Measurements from ENCODE around the gene PTPRD. TPM values are rescaled to one million over a fixed set of nuclear protein-coding genes. Genes with fewer than 3 reads are reported as not detected.

Gene PTPRD
- total and polyA plus RNA-seq, 2 of the 4 experiments (the other 2 are of a cell fraction): 0.07 to 0.18 TPM

- H3K56ac ChIP-seq (ENCODE audit: extremely low read depth, insufficient read depth, low read length): no peak overlapping the region
- no peak overlapping the region for H4K5ac ChIP-seq (ENCODE audit: low read depth, low read length)
- H3K4me1 ChIP-seq (ENCODE audit: control insufficient read depth, insufficient read depth, low read length): no peaks in the 10 kb centered on the region
- no peaks in the 10 kb centered on the region for H3K9me1 ChIP-seq (ENCODE audit: insufficient read depth, low read length)
- intact Hi-C loops (cut with micrococcal nuclease) (no loop called here), dilution Hi-C loops (cut with HindIII; ENCODE audit: low sequenced_read_pairs, unreplicated experiment) (no loop called here), in situ Hi-C loops (cut with MboI; ENCODE audit: low sequenced_read_pairs) (no loop called here)
- H4K8ac ChIP-seq (ENCODE audit: low read depth in 2 of 2, low read length in 2 of 2): no peak overlapping the region
- no peak overlapping the region for H3K9ac ChIP-seq (ENCODE audit: low read depth, low read length)
- no peaks in the 10 kb centered on the region for H3K27me3 ChIP-seq (ENCODE audit: control insufficient read depth, insufficient read depth, low read length)
- ChIA-PET CTCF (no interaction called here), POLR2A (ENCODE audit: unreplicated experiment) (no interaction called here)
- no CpG with 5 or more reads among the region's 3 CpGs for WGBS, 2 experiments (ENCODE audit: extremely low coverage in 2 of 2, insufficient read length in 1 of 2)
- no peak for DNase-seq
- H2AK5ac ChIP-seq (ENCODE audit: low read depth, low read length): no peak overlapping the region
- H3K79me1 ChIP-seq (ENCODE audit: low read depth in 1 of 2, low read length in 2 of 2): no peaks in the 10 kb centered on the region
- no peak overlapping the region for H3K4me3 ChIP-seq (ENCODE audit: insufficient read depth, low read depth, low read length)
- no peak overlapping the region for H3K18ac ChIP-seq (ENCODE audit: low read depth, low read length)
- no peak overlapping the region for H3K4ac ChIP-seq (ENCODE audit: low read depth, low read length)
- no peak overlapping the region for H2AK9ac ChIP-seq (replicated peaks; ENCODE audit: low read depth, low read length, poor library complexity)
- TF ChIP-seq MAFK (IDR thresholded peaks at IDR 0.05; ENCODE audit: low read depth, low read length) (no peak), MXI1 (IDR thresholded peaks at IDR 0.05; ENCODE audit: borderline replicate concordance, low read depth, low read length) (no peak), POLR2A (IDR thresholded peaks at IDR 0.05; ENCODE audit: low read depth, low read length) (no peak), SMC3 (IDR thresholded peaks at IDR 0.05; ENCODE audit: low read depth, low read length) (no peak), CHD1 (IDR thresholded peaks at IDR 0.05; ENCODE audit: low read depth, low read length) (no peak), BHLHE40 (IDR thresholded peaks at IDR 0.05; ENCODE audit: low read depth, low read length) (no peak), NFE2L2 (IDR thresholded peaks at IDR 0.05; ENCODE audit: low read depth, low read length) (no peak), RFX5 (IDR thresholded peaks at IDR 0.05; ENCODE audit: low read depth, low read length) (no peak), FOS (IDR thresholded peaks at IDR 0.05; ENCODE audit: low read depth, low read length) (no peak), RAD21 (IDR thresholded peaks at IDR 0.05; ENCODE audit: low read length) (no peak), CEBPB (IDR thresholded peaks at IDR 0.05; ENCODE audit: low read depth, low read length) (no peak), ELK1 (IDR thresholded peaks at IDR 0.05; ENCODE audit: borderline replicate concordance, low read depth, low read length) (no peak), RCOR1 (IDR thresholded peaks at IDR 0.05; ENCODE audit: insufficient replicate concordance, low read length) (no peak), MAZ (IDR thresholded peaks at IDR 0.05; ENCODE audit: borderline replicate concordance, low read depth, low read length) (no peak)
- TF ChIP-seq, protein P1, sequence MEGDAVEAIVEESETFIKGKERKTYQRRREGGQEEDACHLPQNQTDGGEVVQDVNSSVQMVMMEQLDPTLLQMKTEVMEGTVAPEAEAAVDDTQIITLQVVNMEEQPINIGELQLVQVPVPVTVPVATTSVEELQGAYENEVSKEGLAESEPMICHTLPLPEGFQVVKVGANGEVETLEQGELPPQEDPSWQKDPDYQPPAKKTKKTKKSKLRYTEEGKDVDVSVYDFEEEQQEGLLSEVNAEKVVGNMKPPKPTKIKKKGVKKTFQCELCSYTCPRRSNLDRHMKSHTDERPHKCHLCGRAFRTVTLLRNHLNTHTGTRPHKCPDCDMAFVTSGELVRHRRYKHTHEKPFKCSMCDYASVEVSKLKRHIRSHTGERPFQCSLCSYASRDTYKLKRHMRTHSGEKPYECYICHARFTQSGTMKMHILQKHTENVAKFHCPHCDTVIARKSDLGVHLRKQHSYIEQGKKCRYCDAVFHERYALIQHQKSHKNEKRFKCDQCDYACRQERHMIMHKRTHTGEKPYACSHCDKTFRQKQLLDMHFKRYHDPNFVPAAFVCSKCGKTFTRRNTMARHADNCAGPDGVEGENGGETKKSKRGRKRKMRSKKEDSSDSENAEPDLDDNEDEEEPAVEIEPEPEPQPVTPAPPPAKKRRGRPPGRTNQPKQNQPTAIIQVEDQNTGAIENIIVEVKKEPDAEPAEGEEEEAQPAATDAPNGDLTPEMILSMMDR (conservative IDR thresholded peaks at IDR 0.05; ENCODE audit: low read depth, low read length): no peak
- TF ChIP-seq, protein P2, sequence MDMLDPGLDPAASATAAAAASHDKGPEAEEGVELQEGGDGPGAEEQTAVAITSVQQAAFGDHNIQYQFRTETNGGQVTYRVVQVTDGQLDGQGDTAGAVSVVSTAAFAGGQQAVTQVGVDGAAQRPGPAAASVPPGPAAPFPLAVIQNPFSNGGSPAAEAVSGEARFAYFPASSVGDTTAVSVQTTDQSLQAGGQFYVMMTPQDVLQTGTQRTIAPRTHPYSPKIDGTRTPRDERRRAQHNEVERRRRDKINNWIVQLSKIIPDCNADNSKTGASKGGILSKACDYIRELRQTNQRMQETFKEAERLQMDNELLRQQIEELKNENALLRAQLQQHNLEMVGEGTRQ (IDR thresholded peaks at IDR 0.05; ENCODE audit: low read depth, low read length): no peak
- no peak overlapping the region for H2BK120ac ChIP-seq (ENCODE audit: low read depth, low read length)
- H4K20me1 ChIP-seq (ENCODE audit: insufficient read depth, low read length): no peaks in the 10 kb centered on the region
- H3K14ac ChIP-seq (replicated peaks; ENCODE audit: low read depth, low read length): no peak overlapping the region
- peaks cover 2% of the 10 kb centered on the region; the same call in 1 of the 2 replicates for H3K9me3 ChIP-seq (ENCODE audit: control insufficient read depth, insufficient read depth, low read length)
- H3K23ac ChIP-seq (ENCODE audit: low read depth, low read length): no peak overlapping the region
- no peak overlapping the region for H2AFZ ChIP-seq (replicated peaks; ENCODE audit: low read length, poor library complexity)
- no peak overlapping the region for H3K27ac ChIP-seq (ENCODE audit: insufficient read depth, low read length)
- BruUV-seq (replicated peaks): no TSS peak
- H2BK5ac ChIP-seq (ENCODE audit: low read depth, low read length, poor library complexity, severe bottlenecking): no peak overlapping the region
- no peak overlapping the region for H3K4me2 ChIP-seq (ENCODE audit: low read depth, low read length)
- H2BK15ac ChIP-seq (ENCODE audit: low read depth, low read length): no peak overlapping the region
- H3K36me3 ChIP-seq (ENCODE audit: control insufficient read depth, insufficient read depth, low read length): no peaks in the 10 kb centered on the region
- H2BK20ac ChIP-seq (ENCODE audit: low read depth, low read length): no peak overlapping the region
- no peak overlapping the region for H4K91ac ChIP-seq (ENCODE audit: insufficient read depth, low read depth, low read length)
- no peak for ATAC-seq (ENCODE audit: low read depth)
Observed at GRCh38 chr9:10594482-10594881, 18.3 kb downstream of the PTPRD start.
